GM10847 (cell line): ENCODE data around the gene RETN.

Experiments
- POLR2A ChIP-seq: IDR thresholded peaks from 2 replicates; pipeline ENCODE4 v1.6.1; 2011; ENCODE audit not compliant: insufficient read length; ENCODE audit errors: extremely low read depth

RETN gene

GRCh38 chr19:7632340-7633203 lies 36.3 kb upstream of the RETN start:
- no peak for TF ChIP-seq POLR2A

- no peak for TF ChIP-seq POLR2A
Observed at GRCh38 chr19:7633698-7634097, 35.2 kb upstream of the RETN start, which contains the start of gene PCP2. Gene PCP2 (minus strand): TSS chr19:7633719. CDS start chr19:7633457, 262 bp downstream.

DNA sequence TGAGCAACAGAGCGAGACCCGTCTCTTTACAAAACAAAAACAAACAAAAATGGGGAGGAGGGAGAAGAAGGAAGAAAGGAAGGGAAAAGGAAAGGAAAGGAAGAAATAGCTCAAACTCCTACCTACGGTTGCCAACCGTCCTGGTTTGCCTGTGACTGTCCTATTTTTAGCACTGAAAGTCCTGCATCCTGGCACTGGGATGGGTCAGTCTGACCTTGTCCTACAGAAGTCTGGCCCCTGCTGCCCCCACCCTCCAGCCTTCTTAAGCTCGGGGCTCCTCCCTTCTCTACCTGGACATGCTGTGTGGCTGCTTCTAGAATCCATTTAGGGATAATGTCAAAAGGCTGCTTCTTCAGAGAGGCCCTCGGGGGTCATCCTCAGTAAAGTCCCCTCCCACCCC lies 33.2 kb upstream of the RETN start:
- TF ChIP-seq POLR2A = no peak

DNA sequence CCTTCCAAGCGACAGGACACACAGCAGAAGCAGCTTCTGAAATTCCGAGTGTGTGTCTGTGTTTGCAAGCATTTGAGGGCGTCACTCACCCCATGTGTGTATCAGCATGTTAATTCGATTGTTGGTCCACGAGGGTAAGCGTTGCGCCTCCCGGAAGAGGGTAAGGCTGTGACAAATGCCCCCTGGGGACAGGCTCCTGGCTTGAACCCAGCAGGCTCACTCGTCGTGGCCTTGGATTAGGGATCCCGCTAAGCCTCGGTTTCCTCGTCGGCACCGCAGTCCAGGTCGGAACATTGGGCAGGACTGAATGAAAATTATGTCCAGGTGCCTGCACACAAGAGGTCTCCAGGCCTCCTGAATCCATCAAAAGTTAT lies 32.5 kb upstream of the RETN start:
- no peak for TF ChIP-seq POLR2A

- TF ChIP-seq POLR2A = peak; percentile 87
Observed at GRCh38 chr19:7636691-7637373, 32.0 kb upstream of the RETN start, which contains the start of gene STXBP2. Gene STXBP2 (plus strand): TSS chr19:7637110. CDS start chr19:7637150, 40 bp downstream.

GRCh38 chr19:7637374-7638256 lies 31.2 kb upstream of the RETN start:
- no peak for TF ChIP-seq POLR2A

GRCh38 chr19:7638802-7639465 lies 29.9 kb upstream of the RETN start:
- TF ChIP-seq POLR2A = no peak

DNA sequence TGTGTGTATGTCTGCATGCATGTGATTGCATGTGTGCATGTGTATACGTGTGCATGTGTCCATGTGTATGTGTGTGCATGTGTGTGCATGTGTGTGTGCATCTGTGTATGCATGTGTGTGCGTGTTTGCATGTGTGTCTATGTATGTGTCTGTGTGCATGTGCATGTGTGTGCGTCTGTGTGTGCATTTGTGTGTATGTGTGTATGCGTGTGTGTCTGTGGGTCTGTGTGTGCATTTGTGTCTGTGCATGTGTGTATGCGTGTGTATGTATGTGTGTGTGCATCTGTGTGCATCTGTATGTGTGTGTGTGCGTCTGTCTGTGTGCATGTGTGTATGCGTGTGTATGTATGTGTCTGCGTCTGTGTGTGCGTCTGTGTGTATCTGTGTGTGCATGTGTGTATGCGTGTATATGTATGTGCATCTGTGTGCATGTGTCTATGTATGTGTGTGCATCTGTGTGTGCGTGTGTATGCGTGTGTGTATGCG lies 28.9 kb upstream of the RETN start:
- no peak for TF ChIP-seq POLR2A

- TF ChIP-seq POLR2A = no peak
Observed at GRCh38 chr19:7640803-7641202, 28.0 kb upstream of the RETN start.

DNA sequence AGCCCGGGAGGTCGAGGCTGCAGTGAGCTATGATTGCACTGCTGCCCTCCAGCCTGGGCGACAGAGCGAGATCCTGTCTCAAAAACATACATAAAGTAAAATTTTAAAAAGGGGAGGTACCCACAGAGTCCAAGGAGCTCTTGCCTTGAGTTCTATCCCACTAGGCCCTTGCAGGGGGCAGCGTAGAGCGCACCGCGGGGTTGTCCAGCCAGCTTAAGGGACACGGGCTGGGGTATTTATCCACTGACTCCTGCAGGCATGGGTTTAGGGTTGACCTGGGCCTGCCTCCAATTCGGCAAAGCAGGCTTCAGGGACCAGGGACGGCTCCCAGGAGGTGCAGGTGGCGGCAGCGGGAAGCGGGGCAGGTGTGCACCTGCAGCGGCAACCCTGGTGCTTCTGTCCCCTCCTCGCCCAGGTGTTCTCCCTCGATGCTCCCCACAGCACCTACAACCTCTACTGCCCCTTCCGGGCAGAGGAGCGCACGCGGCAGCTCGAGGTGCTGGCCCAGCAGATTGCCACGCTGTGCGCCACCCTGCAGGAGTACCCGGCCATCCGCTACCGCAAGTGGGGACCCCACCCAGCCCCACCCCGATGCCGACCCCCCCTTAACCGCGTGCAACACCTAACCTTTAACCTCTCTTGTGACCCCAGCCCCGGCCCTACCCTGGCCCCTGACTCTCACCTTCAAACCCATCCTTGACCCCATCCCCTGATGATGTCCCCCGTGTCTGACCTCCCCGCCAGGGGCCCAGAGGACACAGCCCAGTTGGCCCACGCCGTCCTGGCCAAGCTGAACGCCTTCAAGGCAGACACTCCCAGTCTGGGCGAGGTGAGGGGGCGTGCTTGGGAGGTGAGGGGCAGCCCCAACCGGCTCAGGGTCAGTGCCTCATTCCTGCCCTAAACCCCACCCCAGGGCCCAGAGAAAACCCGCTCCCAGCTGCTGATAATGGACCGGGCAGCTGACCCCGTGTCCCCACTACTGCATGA lies 27.3 kb upstream of the RETN start:
- no peak for TF ChIP-seq POLR2A

DNA sequence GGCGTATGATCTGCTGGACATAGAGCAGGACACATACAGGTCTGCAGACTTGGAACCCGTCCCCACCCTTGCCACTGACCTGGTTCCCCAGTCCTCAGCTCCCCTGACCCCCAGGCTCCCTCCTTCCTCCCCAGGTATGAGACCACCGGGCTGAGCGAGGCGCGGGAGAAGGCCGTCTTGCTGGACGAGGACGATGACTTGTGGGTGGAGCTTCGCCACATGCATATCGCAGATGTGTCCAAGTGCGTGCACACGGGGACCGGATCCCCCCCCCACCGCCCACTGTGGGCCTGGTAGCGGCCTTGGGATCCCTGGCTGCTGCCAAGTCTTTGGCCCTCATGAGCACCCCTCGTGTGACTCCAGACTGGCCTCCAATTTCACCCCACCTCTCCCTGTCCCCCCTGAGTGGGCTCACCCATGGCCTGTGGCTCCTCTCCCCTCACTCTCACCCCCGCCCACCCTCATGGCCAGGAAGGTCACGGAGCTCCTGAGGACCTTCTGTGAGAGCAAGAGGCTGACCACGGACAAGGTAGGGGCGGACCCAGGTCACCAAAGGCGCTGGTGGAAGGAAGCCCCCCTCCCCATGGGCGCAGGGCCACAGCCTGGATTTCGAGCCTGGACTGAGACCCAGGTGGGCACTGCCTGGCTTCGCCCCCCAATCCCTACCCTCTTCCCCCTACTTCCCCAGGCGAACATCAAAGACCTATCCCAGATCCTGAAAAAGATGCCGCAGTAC lies 26.4 kb upstream of the RETN start:
- no peak for TF ChIP-seq POLR2A

- TF ChIP-seq POLR2A = no peak
Observed at GRCh38 chr19:7643031-7643415, 25.8 kb upstream of the RETN start.

DNA sequence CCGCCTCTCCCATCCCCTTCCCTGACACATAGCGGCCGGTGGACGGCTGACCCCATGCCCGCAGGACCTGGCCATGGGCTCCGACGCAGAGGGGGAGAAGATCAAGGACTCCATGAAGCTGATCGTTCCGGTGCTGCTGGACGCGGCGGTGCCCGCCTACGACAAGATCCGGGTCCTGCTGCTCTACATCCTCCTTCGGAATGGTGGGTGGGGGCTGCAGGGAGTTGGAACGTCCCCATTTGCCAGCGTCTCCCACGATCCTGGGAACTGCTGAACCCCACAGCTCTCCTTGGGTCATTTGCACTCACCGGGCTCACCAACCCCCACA lies 24.3 kb upstream of the RETN start:
- TF ChIP-seq POLR2A = no peak
